ENCODE measurements around the gene DCAF8.

DCAF8 gene

DNA sequence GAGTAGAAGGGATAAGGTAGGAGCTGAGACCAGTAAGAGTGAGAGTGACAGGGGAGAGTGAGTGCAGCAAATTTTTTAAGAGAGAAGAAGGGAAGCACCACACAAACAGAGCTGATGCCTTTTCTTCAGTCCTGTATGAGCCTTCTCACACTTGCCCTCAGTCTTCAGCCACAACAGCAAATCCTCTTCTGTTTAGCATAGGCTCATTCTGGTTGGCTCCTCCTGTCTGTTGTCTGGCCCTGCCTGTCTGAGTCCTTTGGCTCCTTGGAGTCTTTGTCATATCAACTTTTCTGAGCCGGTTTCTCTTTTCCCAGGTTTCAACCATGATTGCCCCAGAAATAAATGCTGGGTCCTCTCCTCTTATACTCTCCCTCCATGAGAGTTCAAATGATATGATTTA lies 84.7 kb downstream of the DCAF8 start:
- DNase-seq (ENCODE audit: extremely low read depth in 1 of 2, low read depth in 1 of 2) = no peak

DNA sequence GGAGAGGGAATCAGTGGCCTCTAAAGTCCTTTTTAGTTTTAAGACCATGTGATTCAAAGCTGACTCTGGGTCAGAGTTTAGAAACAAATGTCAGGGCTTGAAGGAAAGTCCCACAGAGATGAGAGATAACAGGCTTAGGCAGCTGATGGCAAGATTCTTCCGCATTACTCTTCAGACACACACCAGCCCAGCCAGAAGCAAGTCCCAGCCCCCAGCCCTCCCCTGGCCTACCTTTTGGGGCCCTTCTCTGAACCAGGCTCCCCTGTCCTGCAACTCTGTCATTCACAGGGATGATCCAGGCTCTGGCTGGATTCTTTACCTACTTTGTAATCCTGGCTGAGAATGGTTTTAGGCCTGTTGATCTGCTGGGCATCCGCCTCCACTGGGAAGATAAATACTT lies 85.1 kb downstream of the DCAF8 start:
- DNase-seq (ENCODE audit: extremely low read depth in 1 of 2, low read depth in 1 of 2) = no peak

DNA sequence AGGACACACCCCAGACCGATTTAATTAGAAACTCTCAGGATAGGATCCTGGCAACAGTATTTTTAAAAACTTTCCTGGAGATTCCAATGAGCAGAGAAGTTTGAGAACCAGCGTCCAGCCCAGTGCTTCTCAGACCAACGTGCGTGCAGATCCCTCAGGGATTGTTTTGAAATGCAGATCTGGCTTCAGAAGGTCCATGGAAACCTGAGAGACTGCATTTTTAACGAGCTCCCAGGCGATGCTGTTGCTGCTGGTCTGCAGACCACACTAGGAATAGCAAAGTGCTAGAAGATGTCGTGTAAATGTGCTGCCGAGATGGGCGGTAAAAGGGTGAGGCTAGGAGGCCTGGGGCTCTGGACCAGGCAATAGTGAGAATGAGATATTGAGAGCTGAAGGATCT lies 90.4 kb downstream of the DCAF8 start:
- DNase-seq (ENCODE audit: extremely low read depth in 1 of 2, low read depth in 1 of 2) = no peak

DNA sequence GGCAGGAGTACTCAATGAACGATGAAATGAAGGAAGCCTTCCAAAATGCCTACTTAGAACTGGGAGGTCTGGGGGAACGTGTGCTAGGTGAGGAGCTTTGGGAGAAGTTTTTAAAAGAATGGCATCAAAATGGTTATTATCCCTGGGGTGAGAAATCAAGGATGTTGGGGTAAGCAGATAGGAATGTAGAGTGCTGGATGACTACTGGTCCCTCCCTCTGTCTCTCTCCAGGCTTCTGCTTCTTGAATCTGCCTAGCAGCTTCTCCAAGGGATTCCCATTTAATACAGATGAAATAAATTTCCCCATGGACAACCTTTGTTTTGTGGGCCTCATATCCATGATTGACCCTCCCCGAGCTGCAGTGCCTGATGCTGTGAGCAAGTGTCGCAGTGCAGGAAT lies 91.0 kb downstream of the DCAF8 start:
- DNase-seq (ENCODE audit: extremely low read depth in 1 of 2, low read depth in 1 of 2) = no peak

DNA sequence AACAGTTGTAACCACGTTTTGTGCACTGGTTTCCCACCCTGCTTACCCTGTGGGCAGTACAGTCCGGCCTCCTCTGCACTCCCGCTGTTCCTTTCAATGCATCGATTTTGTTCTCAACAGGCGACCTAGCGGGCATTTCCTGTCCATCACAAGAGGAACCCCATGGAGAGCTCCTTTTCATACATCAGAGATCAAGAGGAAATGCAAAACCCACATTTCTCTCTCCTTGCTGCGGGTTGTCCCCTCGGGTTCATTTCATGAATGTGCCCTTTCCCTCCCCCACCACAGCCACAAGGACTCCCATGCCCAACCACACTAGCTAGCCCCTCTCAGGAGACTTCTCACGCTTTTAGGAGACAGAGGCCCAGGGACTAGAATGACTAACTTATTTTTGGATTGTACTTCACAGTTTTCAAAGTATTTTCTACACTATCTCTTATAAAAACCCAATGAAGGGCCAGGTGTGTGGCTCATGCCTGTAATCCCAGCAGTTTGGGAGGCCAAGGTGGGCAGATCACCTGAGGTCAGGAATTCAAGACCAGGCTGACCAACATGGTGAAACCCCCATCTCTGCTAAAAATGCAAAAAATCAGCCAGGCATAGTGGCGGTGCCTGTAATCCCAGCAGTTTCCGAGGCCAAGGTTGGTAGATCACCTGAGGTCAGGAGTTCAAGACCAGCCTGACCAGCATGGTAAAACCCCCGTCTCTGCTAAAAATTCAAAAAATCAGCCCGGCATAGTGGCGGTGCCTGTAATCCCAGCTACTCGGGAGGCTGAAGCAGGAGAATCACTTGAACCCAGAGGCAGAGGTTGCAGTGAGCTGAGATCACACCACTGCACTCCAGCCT lies 92.6 kb downstream of the DCAF8 start:
- peak; percentile 13 to 29 for DNase-seq (ENCODE audit: extremely low read depth in 1 of 2, low read depth in 1 of 2)

DNA sequence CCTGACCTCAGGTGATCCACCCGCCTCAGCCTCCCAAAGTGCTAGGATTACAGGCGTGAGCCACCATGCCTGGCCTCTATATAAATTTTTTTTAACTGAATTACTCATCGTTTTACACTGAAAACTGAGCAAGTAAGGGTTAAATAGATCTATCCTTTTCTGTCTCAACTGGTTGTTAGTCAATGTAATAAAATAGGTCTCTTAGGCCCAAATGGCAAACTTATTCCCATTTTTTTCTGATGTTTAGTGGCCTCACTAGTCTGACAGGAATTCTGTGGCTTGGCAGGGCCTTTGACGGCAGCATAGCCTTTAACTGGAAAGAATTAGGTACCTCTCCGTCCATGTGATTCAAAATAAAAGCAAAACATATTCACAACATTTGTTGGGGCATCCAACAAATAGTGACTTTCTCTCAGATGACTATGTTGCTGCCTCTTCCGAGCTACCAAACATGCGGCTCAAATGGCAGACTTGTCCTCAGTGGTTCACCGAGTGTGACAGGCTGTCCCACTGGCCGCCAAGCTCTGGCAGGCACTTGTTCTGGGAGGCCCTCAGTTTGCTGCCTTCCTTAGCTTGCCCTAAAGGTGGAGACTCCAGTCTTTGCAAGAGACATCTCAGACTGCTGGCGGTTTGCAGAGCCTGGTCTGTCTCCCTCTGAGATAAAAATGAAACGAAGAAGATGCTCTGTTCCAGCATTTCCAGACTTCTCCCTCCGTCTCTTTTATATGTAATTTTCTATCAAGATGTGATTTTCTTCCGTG lies 93.6 kb downstream of the DCAF8 start:
- DNase-seq (ENCODE audit: extremely low read depth in 1 of 2, low read depth in 1 of 2) = no peak

DNA sequence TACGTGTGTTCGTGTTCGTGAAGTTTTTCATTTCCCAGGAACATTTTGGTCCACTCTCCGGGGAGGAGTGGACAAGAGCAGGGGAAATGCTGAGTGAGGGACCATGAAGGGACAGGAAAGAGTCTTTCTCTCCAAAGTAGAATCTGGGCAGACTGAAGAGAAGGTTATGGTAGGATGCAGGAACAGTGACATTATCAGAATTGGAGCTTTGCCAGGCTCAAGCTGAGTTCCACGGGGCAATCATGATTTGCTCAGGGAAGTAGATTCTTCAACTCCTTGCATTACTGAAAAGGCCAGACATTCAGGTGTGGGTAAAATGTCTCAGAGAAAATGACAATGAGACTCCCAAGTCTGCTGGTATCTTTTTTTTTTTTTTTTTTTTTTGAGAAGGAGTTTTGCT lies 94.3 kb downstream of the DCAF8 start:
- DNase-seq (ENCODE audit: extremely low read depth in 1 of 2, low read depth in 1 of 2) = no peak

DNA sequence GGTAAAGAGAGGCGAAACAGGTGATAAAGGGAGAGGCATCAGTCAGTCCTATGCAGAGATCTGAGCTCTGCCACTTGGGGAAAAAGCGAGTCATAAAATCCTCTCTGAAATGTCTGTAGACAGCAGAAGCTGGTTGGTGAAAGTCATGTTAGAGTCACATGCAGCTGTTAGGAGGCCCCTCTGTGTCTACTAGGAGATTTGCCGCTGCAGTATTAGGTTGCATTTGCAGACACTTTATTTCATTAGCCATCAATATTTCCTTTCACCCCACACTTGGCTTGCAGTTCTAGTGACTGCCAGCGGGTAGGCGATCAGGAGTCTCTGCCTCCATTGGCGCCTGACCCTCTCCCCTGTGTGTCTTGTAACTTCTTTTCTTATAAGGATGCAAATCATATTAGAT lies 94.8 kb downstream of the DCAF8 start:
- DNase-seq (ENCODE audit: extremely low read depth in 1 of 2, low read depth in 1 of 2) = no peak

DNA sequence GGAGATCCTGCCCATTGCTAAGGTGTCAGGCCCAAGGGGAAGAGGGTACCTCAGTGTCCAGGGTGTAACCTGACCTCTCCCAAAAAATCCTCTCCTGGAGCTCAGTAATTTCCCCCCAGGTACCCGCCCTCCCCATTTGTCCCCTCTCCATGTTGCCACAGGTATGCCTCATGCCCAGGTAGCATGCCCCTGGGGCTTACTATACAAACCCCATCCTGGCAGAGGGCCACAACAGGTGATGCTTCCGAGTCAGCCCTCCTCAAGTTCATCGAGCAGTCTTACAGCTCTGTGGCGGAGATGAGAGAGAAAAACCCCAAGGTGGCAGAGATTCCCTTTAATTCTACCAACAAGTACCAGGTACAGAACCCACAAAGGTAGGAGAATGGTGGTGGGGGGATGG lies 95.3 kb downstream of the DCAF8 start:
- DNase-seq (ENCODE audit: extremely low read depth in 1 of 2, low read depth in 1 of 2) = no peak

DNA sequence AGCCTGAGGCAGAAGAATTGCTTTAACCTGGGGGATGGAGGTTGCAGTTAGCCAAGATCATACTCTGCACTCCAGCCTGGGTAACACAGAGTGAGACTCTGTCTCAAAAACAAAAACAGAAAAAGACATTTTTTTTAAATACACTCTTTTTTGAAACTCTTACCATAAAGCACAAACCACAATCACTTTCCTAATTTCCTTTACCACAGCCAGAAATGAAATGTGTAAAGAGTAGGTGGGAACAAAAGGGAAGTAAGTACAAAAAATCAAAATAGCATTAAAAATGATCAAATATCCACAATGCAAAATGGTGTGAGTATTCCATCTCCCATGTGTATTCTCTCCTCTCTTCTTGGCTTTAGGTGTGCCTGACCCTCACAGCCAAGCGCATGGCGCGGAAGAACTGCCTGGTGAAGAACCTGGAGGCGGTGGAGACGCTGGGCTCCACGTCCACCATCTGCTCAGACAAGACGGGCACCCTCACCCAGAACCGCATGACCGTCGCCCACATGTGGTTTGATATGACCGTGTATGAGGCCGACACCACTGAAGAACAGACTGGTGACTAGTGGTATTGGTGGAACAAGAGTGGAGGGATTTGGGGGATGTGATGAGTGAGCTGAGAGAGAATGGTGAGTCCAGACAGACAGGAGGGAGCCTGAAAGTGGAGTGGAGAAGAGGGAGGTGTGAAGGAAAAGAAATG lies 96.0 kb downstream of the DCAF8 start:
- DNase-seq (ENCODE audit: extremely low read depth in 1 of 2, low read depth in 1 of 2) = no peak
